ENCODE measurements around the gene TM9SF1. TPM values are rescaled to one million over a fixed set of nuclear protein-coding genes. Genes with fewer than 3 reads are reported as not detected.

The TM9SF1 gene
- total RNA-seq, 1 donor from 2014 or later, result 52.0 TPM

- Histone ChIP-seq H3K4me1 (peaks cover 29% of the 10 kb centered on the region), H3K27ac (no peak overlapping the region), H3K4me3 (no peak overlapping the region), H3K9me3 (no peaks in the 10 kb centered on the region), H3K36me3 (peaks cover 22% of the 10 kb centered on the region), H3K27me3 (no peaks in the 10 kb centered on the region)
- ATAC-seq (no peak), DNase-seq (no peak)
- intact Hi-C loops (cut with DNase I), result no loop called here
- TF ChIP-seq CTCF (IDR thresholded peaks at IDR 0.05), result no peak
These were observed 2.3 kb downstream of the TM9SF1 start for GRCh38 chr14:24192933-24193332.

DNA sequence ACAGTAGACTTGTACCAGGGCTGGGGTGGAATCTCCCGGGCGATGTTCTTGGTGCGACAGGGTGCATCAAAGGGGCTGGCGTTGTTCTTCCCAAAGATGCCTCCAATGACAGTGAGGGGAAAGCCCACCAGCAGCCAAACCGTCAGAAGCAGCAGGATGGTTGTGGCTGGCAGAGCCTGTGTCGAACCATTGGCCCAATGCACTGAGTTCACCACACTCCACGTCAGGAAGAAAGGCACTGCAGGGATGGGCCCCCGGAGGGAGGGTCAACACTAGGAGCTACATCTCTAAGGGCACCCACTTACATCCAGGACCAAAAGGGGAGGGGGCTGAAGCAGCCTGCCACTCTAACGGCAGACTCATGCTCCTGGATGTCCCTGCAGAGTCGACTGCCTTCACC, 4.8 kb downstream of the TM9SF1 start:
- TF ChIP-seq CTCF (IDR thresholded peaks at IDR 0.05), result no peak
- H3K27ac ChIP-seq, result no peak overlapping the region
- DNase-seq (no peak), ATAC-seq (no peak)
- H3K4me1 ChIP-seq, result peaks cover 28% of the 10 kb centered on the region
- intact Hi-C loops (cut with DNase I), result no loop called here
- H3K36me3 ChIP-seq, result peaks cover 34% of the 10 kb centered on the region
- no peak overlapping the region for H3K4me3 ChIP-seq
- H3K9me3 ChIP-seq, result no peaks in the 10 kb centered on the region
- H3K27me3 ChIP-seq, result no peaks in the 10 kb centered on the region

- Histone ChIP-seq H3K27ac (no peak overlapping the region), H3K4me1 (peaks cover 23% of the 10 kb centered on the region), H3K9me3 (no peaks in the 10 kb centered on the region), H3K4me3 (no peak overlapping the region), H3K36me3 (peaks cover 44% of the 10 kb centered on the region), H3K27me3 (no peaks in the 10 kb centered on the region)
- TF ChIP-seq CTCF (IDR thresholded peaks at IDR 0.05), result no peak
- ATAC-seq, result no peak
- no peak for DNase-seq
- intact Hi-C loops (cut with DNase I), result no loop called here
These were observed 5.8 kb downstream of the TM9SF1 start for GRCh38 chr14:24189460-24189859.

DNA sequence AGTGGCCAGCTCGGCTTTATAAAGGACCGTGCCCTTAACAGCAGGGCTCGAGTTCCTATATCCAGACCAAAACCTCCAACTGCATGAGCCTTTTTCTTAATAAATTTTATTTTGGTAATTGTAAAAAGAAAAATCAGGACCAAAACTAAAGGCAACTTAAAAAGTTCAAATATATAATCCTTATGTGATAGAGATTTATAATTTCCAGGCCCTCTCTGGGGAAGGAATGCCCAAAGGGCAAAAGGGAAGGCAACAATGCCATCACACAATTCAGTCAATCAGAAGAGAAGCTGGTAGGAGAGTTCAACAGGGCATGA, 6.2 kb downstream of the TM9SF1 start:
- Histone ChIP-seq H3K9me3 (no peaks in the 10 kb centered on the region), H3K4me1 (peaks cover 19% of the 10 kb centered on the region), H3K27ac (peak overlapping the region; percentile 62), H3K4me3 (peak overlapping the region; percentile 81), H3K36me3 (peaks cover 48% of the 10 kb centered on the region), H3K27me3 (no peaks in the 10 kb centered on the region)
- DNase-seq, result no peak
- intact Hi-C loops (cut with DNase I), result no loop called here
- ATAC-seq, result no peak
- no peak for TF ChIP-seq CTCF (IDR thresholded peaks at IDR 0.05)

DNA sequence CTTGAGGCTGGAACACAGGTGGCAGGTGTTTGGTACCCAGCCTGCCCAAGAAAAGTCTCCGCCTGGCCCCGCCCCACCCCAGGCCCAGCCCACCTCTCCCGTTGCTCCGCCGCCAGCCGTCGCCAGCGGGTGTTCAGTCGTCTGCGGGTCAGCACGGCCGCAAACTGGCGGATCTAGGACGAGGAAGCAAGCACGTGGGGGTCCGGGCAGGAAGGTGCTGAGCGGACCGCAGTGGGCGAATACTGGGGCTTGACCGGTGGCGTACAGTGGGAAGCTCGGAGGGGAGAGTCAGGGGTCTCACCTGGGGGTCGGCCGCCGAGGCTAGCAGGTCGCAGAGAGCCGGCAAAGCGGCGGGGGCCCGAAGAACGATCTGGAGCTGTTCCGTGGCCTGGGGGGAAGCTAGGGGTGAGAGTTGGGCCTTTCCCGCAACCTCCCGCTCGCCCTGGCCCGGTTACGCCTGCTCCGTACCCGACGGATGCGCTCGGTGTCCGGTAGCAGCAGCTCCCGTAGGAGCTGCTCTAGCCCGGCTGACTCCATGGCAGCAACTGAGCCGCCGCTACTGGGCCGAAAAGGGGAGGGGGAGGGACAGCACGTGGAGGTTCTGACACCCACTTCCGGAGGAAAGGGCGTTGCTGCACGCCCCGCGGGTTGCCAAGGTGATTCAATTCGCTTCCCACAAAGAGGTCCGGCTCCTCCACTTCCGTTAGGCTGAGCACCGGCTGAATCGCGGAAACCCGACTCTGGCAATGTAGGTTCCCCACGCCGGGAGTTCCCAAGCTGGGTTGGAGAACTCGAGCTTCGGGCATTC, 6.8 kb downstream of the TM9SF1 start, which contains the start of gene IPO4:
IPO4 (minus strand) TSS at position 566 of the 808 bp plus-strand sequence; CDS start at position 537, 29 bp downstream.
- Histone ChIP-seq H3K36me3 (peaks cover 54% of the 10 kb centered on the region), H3K9me3 (no peaks in the 10 kb centered on the region), H3K4me1 (peaks cover 17% of the 10 kb centered on the region), H3K4me3 (peak within 1 kb of the TSS; percentile 81), H3K27me3 (no peaks in the 10 kb centered on the region), H3K27ac (peak within 1 kb of the TSS; percentile 81)
- DNase-seq (peak; percentile 96), ATAC-seq (peak; percentile 96)
- intact Hi-C loops (cut with DNase I), result no loop called here
- TF ChIP-seq CTCF (IDR thresholded peaks at IDR 0.05), result no peak
